Erythroblast (primary cell): ENCODE data around the gene RNF17.

Source experiments
- GATA1 ChIP-seq: IDR thresholded peaks from 2 replicates; pipeline ENCODE4 v1.6.1; 2011; ENCODE audit warnings: low read depth, mild to moderate bottlenecking, control low read depth, low read length, moderate library complexity
- POLR2A ChIP-seq: IDR thresholded peaks from 2 replicates; pipeline ENCODE4 v1.6.1; 2011; ENCODE audit warnings: mild to moderate bottlenecking, low read length

DNA sequence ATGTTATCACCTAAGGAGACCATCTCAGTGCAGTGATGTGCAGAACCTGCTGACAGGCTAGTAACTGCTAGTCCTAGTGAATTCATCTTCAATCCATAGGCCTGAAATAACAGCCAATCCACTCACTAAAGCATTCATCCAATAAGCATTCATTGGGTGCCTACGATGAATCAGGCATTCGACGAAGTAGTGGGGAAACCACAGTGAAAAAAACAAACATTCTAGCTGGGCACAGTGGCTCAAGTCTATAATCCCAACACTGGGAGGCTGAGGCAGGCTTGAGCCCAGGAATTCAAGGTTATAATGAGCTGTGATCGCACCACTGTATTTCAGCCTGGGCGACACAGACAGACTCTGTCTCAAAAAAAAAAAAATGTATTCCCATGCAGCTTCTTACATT lies 135.6 kb downstream of the RNF17 start:
- TF ChIP-seq POLR2A (no peak), GATA1 (no peak)
